Measurements from ENCODE around the gene PBX4. TPM values are rescaled to one million over a fixed set of nuclear protein-coding genes. Genes with fewer than 3 reads are reported as not detected.

PBX4 gene
- total and polyA plus RNA-seq, 8 donors: 2.0 to 60.7 (median 4.9) TPM; not detected in 1

GRCh38 chr19:19541616-19542015 is 76.9 kb downstream of the PBX4 start:
- no peak for DNase-seq
- no peak overlapping the region for H3K27ac ChIP-seq
- H3K4me3 ChIP-seq: no peak overlapping the region
- TF ChIP-seq POLR2AphosphoS5 (IDR thresholded peaks at IDR 0.05) (no peak), CTCF (IDR thresholded peaks at IDR 0.05) (no peak), EP300 (IDR thresholded peaks at IDR 0.05) (no peak), POLR2A (IDR thresholded peaks at IDR 0.05) (no peak)
- peaks cover 24 to 50% (median 44%) of the 10 kb centered on the region in 4 donors for H3K4me1 ChIP-seq
- intact Hi-C loops (cut with DNase I; ENCODE audit: low total_unique reads): no loop called here
- peaks cover 0 to 9% (median 0%) of the 10 kb centered on the region in 4 donors for H3K9me3 ChIP-seq
- H3K36me3 ChIP-seq: no peaks in the 10 kb centered on the region
- peaks cover 16 to 100% (median 54%) of the 10 kb centered on the region in 3 donors for H3K27me3 ChIP-seq
- 63 to 83% (median 80%) methylated on average over 10 to 16 of the region's 16 CpGs for WGBS, 5 donors

- peak; percentile 68 to 80 for DNase-seq
- H3K9me3 ChIP-seq: peaks cover 0 to 9% (median 0%) of the 10 kb centered on the region in 4 donors
- peaks cover 24 to 47% (median 42%) of the 10 kb centered on the region in 4 donors for H3K4me1 ChIP-seq
- H3K27ac ChIP-seq: no peak overlapping the region
- TF ChIP-seq POLR2A (IDR thresholded peaks at IDR 0.05) (no peak), EP300 (IDR thresholded peaks at IDR 0.05) (no peak), CTCF (IDR thresholded peaks at IDR 0.05) (no peak), POLR2AphosphoS5 (IDR thresholded peaks at IDR 0.05) (no peak)
- H3K4me3 ChIP-seq: peak overlapping the region; percentile 23 to 42 (median 25)
- 2 to 6% (median 4%) methylated on average over 26 to 45 of the region's 45 CpGs for WGBS, 5 donors
- intact Hi-C loops (cut with DNase I; ENCODE audit: low total_unique reads): no loop called here
- H3K27me3 ChIP-seq: peaks cover 16 to 98% (median 54%) of the 10 kb centered on the region in 3 donors
- H3K36me3 ChIP-seq: no peaks in the 10 kb centered on the region
Measured at GRCh38 chr19:19540715-19541515, 77.6 kb downstream of the PBX4 start.

GRCh38 chr19:19540064-19540714 is 78.3 kb downstream of the PBX4 start:
- no peak overlapping the region for H3K27ac ChIP-seq
- DNase-seq: peak; percentile 69 to 92
- intact Hi-C loops (cut with DNase I; ENCODE audit: low total_unique reads): no loop called here
- H3K27me3 ChIP-seq: peaks cover 16 to 95% (median 54%) of the 10 kb centered on the region in 3 donors
- H3K4me1 ChIP-seq: peaks cover 24 to 47% (median 42%) of the 10 kb centered on the region in 4 donors
- 16 to 32% (median 19%) methylated on average over 52 to 74 of the region's 74 CpGs for WGBS, 5 donors
- TF ChIP-seq POLR2AphosphoS5 (IDR thresholded peaks at IDR 0.05) (no peak), EP300 (IDR thresholded peaks at IDR 0.05) (no peak), CTCF (IDR thresholded peaks at IDR 0.05) (no peak), POLR2A (IDR thresholded peaks at IDR 0.05) (no peak)
- peaks cover 0 to 9% (median 0%) of the 10 kb centered on the region in 4 donors for H3K9me3 ChIP-seq
- H3K4me3 ChIP-seq: peak overlapping the region; percentile 23 to 42 (median 25)
- H3K36me3 ChIP-seq: peaks cover 0 to 6% (median 2%) of the 10 kb centered on the region in 4 donors

GRCh38 chr19:19539698-19540063 is 78.8 kb downstream of the PBX4 start:
- DNase-seq: no peak
- Histone ChIP-seq H3K4me1 (peaks cover 24 to 47% (median 42%) of the 10 kb centered on the region in 4 donors), H3K27me3 (peaks cover 16 to 90% (median 54%) of the 10 kb centered on the region in 3 donors), H3K9me3 (peaks cover 0 to 9% (median 0%) of the 10 kb centered on the region in 4 donors), H3K36me3 (peaks cover 0 to 6% (median 2%) of the 10 kb centered on the region in 4 donors), H3K27ac (no peak overlapping the region), H3K4me3 (no peak overlapping the region)
- intact Hi-C loops (cut with DNase I; ENCODE audit: low total_unique reads): loop anchor here (5.0 to 10.0 kb wide), 2 partner anchors 103 to 415 kb away; partner anchors contain the start of gene GMIP
- TF ChIP-seq POLR2A (IDR thresholded peaks at IDR 0.05) (no peak), EP300 (IDR thresholded peaks at IDR 0.05) (no peak), POLR2AphosphoS5 (IDR thresholded peaks at IDR 0.05) (no peak), CTCF (IDR thresholded peaks at IDR 0.05) (no peak)
- WGBS, 5 donors: 32 to 39% (median 36%) methylated on average over 8 to 19 of the region's 19 CpGs

Data from stomach (tissue), 9 donors.